K562 (cell line): ENCODE data around the gene ERAL1. TPM values are rescaled to one million over a fixed set of nuclear protein-coding genes. Genes with fewer than 3 reads are reported as not detected.

Experiments used
- CAMTA2 ChIP-seq: fragments of 250-450 bp; sonication (Bioruptor Pico); conservative IDR thresholded peaks from 2 replicates; pipeline ENCODE4 v1.5.1; 2022
- CEBPZ ChIP-seq: fragments of 150-350 bp; IDR thresholded peaks from 2 replicates; pipeline ENCODE4 v1.6.1; 2014; ENCODE audit warnings: low read depth, mild to moderate bottlenecking, low read length, borderline replicate concordance
- EP400 ChIP-seq: fragments of 450-650 bp; IDR thresholded peaks from 2 replicates; pipeline ENCODE4 v1.6.1; 2017; ENCODE audit warnings: antibody characterized with exemption, mild to moderate bottlenecking, moderate library complexity
- HNRNPL ChIP-seq: fragments of 200-400 bp; formaldehyde crosslinking; IDR thresholded peaks from 2 replicates; pipeline ENCODE4 v1.6.1; 2017; ENCODE audit warnings: low read depth, mild to moderate bottlenecking, low read length
- ILF3 ChIP-seq: fragments of 450-650 bp; IDR thresholded peaks from 2 replicates; pipeline ENCODE4 v1.6.1; 2018; ENCODE audit warnings: antibody characterized with exemption, mild to moderate bottlenecking, moderate library complexity, borderline replicate concordance
- KAT8 ChIP-seq: fragments of 450-650 bp; IDR thresholded peaks from 2 replicates; pipeline ENCODE4 v1.6.1; 2016; ENCODE audit warnings: low read depth, mild to moderate bottlenecking
- NFATC3 ChIP-seq: fragments of 450-650 bp; IDR thresholded peaks from 2 replicates; pipeline ENCODE4 v1.6.1; 2017; ENCODE audit warnings: mild to moderate bottlenecking
- NFXL1 ChIP-seq: fragments of 450-650 bp; formaldehyde crosslinking; IDR thresholded peaks from 2 replicates; pipeline ENCODE4 v1.4.0; 2021; ENCODE audit warnings: mild to moderate bottlenecking
- NKRF ChIP-seq: fragments of 450-650 bp; IDR thresholded peaks from 2 replicates; pipeline ENCODE4 v1.6.1; 2016; ENCODE audit warnings: borderline replicate concordance
- NR2C2 ChIP-seq, 2 experiments: fragments of 200-800 bp in 1 of 2; sonication (Bioruptor generic) in 1 of 2; sonication (generic) in 1 of 2; formaldehyde crosslinking in 1 of 2; IDR thresholded peaks; 2 replicates each; pipeline versions ENCODE4 v1.6.1 to v1.8.0; 2016 to 2022; ENCODE audit warnings: mild to moderate bottlenecking in 1 of 2, missing compliant biosample characterization in 1 of 2, missing genetic modification characterization in 1 of 2, missing genetic modification reagents in 1 of 2
- POLR2G ChIP-seq: fragments of 200-400 bp; formaldehyde crosslinking; IDR thresholded peaks from 2 replicates; pipeline ENCODE4 v1.6.1; 2017; ENCODE audit warnings: low read depth, mild to moderate bottlenecking, antibody characterized with exemption, low read length, moderate library complexity
- RBFOX2 ChIP-seq: fragments of 200-400 bp; formaldehyde crosslinking; IDR thresholded peaks from 2 replicates; pipeline ENCODE4 v1.6.1; 2017; ENCODE audit warnings: low read depth, mild to moderate bottlenecking, low read length, moderate library complexity
- SMC3 ChIP-seq: conservative IDR thresholded peaks from 2 replicates; pipeline ENCODE4 v1.6.1; 2011; ENCODE audit warnings: low read depth, low read length, improper control_type of control experiment; ENCODE audit not compliant: insufficient read depth
- SNRNP70 ChIP-seq: fragments of 200-400 bp; formaldehyde crosslinking; optimal IDR thresholded peaks from 2 replicates; pipeline ENCODE3; 2017; ENCODE audit warnings: low read depth, low read length
- STAT6 ChIP-seq: sonication (generic); formaldehyde crosslinking; IDR thresholded peaks from 2 replicates; pipeline ENCODE4 v1.8.1; 2023; ENCODE audit warnings: mild to moderate bottlenecking, missing genetic modification reagents
- U2AF2 ChIP-seq: fragments of 200-400 bp; formaldehyde crosslinking; optimal IDR thresholded peaks from 2 replicates; pipeline ENCODE3; 2017; ENCODE audit warnings: low read depth, mild to moderate bottlenecking, low read length
- ZBTB26 ChIP-seq: fragments of 450-650 bp; formaldehyde crosslinking; IDR thresholded peaks from 2 replicates; pipeline ENCODE4 v1.4.0; 2022; ENCODE audit warnings: missing genetic modification characterization
- ZNF121 ChIP-seq: sonication (generic); formaldehyde crosslinking; conservative IDR thresholded peaks from 2 replicates; pipeline ENCODE4 v1.8.0; 2022; ENCODE audit warnings: missing genetic modification reagents
- ZNF239 ChIP-seq: fragments of 250-450 bp; sonication (Bioruptor Pico); IDR thresholded peaks from 2 replicates; pipeline ENCODE4 v1.4.0; 2020; ENCODE audit warnings: mild to moderate bottlenecking
- polyA plus RNA-seq, 8 experiments: library from polyadenylated mRNA; depleted of rRNA in 4 of 8; stranded (reverse) in 5 of 8; unstranded in 3 of 8; fragments of >200 nt; fragmentation: Nextera tagmentation in 2 of 8; fragmentation: Illumina TruSeq in 1 of 8; extraction: Ambion mirVana in 2 of 8; extraction: Trizol in 1 of 8; gene quantifications; 2 replicates each; pipeline versions ENCODE4 v1.2.1 to v1.2.3, GENCODE V29; 2011 to 2014; ENCODE audit warnings: inconsistent platforms in 1 of 8, missing spikeins in 1 of 8
- total RNA-seq, 7 experiments: library from RNA; depleted of rRNA in 6 of 7; stranded (reverse); fragments of >200 nt in 6 of 7; fragmentation: Illumina TruSeq in 2 of 7; extraction: Trizol in 2 of 7; gene quantifications; 2 replicates each; pipeline versions ENCODE4 v1.2.1 to v1.2.3, GENCODE V29; 2011 to 2021; ENCODE audit warnings: low replicate concordance in 1 of 7

The ERAL1 gene
- total and polyA plus RNA-seq, 9 of the 15 experiments (the other 6 are each of a cell fraction or from before 2014, with no cell fraction given) = 37.5 to 351 (median 106) TPM

- TF ChIP-seq KAT8 (no peak), POLR2G (peak; percentile 94), U2AF2 (no peak), SNRNP70 (no peak), NKRF (peak; percentile 96), SMC3 (no peak), ZBTB26 (peak; percentile 97), NFATC3 (no peak), CEBPZ (no peak), NFXL1 (CRISPR knock-in tag) (no peak), RBFOX2 (peak; percentile 93), ZNF121 (CRISPR knock-in tag) (no peak), ZNF239 (CRISPR knock-in tag) (no peak), EP400 (peak; percentile 88), HNRNPL (peak; percentile 38; the same call in 1 of the 2 replicates), NR2C2 (CRISPR knock-in tag; IDR thresholded peaks at IDR 0.05) (no peak), NR2C2 (tag; IDR thresholded peaks at IDR 0.05) (peak; percentile 36; the same call in 1 of the 2 replicates), CAMTA2 (CRISPR knock-in tag) (no peak), ILF3 (no peak), STAT6 (CRISPR knock-in tag) (peak; percentile 36; the same call in 1 of the 2 replicates)
Observed at GRCh38 chr17:28842282-28843012, 12.4 kb upstream of the ERAL1 start, which contains the start of gene FAM222B (continued).
